IMR-90 (cell line): ENCODE data around the gene DLL4. TPM values are rescaled to one million over a fixed set of nuclear protein-coding genes. Genes with fewer than 3 reads are reported as not detected.

Experiments used
- ATAC-seq: fragments of 200-7000 bp; cut with Tn5 transposase; 2 replicates; pipeline ENCODE4 v1.9.1; 2020; ENCODE audit warnings: low read depth, mild to moderate bottlenecking, moderate library complexity
- BruUV-seq: library from RNA; stranded (reverse); fragments of 400-500 nt; replicated peaks from 2 replicates; lab custom pipeline; 2021; lab: Mats Ljungman, UMichigan
- CTCF ChIA-PET: fragments of 300-600 bp; formaldehyde crosslinking; extraction: SDS; loops from one replicate; lab custom pipeline; 2021; ENCODE audit warnings: antibody characterized with exemption; lab: Yijun Ruan, JAX
- POLR2A ChIA-PET: fragments of 300-600 bp; sonication (Branson Sonifier 250); formaldehyde crosslinking; loops from one replicate; lab custom pipeline; 2022; ENCODE audit warnings: antibody characterized with exemption; ENCODE audit not compliant: unreplicated experiment; lab: Charles Lee
- DNase-seq: peaks from one replicate; pipeline ENCODE4 v3.0.0; 2013
- H2AFZ ChIP-seq: replicated peaks from 2 replicates; pipeline ENCODE3; 2013; ENCODE audit warnings: low read length, mild to moderate bottlenecking; ENCODE audit not compliant: poor library complexity
- H2AK5ac ChIP-seq: 2 replicates; pipeline ENCODE4 v1.6.1; 2013; ENCODE audit warnings: low read depth, low read length, inconsistent platforms
- H2AK9ac ChIP-seq: replicated peaks from 2 replicates; pipeline ENCODE3; 2013; ENCODE audit warnings: mild to moderate bottlenecking, low read depth, low read length, moderate library complexity; ENCODE audit not compliant: poor library complexity
- H2BK120ac ChIP-seq: 2 replicates; pipeline ENCODE4 v1.6.1; 2013; ENCODE audit warnings: low read depth, low read length, inconsistent platforms
- H2BK15ac ChIP-seq: 3 replicates; pipeline ENCODE4 v1.6.1; 2013; ENCODE audit warnings: low read depth, low read length, inconsistent platforms
- H2BK20ac ChIP-seq: 2 replicates; pipeline ENCODE4 v1.6.1; 2013; ENCODE audit warnings: low read depth, mild to moderate bottlenecking, inconsistent platforms, low read length, moderate library complexity
- H2BK5ac ChIP-seq: 2 replicates; pipeline ENCODE4 v1.6.1; 2013; ENCODE audit warnings: mild to moderate bottlenecking, low read depth, low read length, inconsistent platforms; ENCODE audit not compliant: poor library complexity, severe bottlenecking
- H3K14ac ChIP-seq: replicated peaks from 2 replicates; pipeline ENCODE4 v1.6.1; 2013; ENCODE audit warnings: low read depth, low read length, inconsistent platforms
- H3K18ac ChIP-seq: 2 replicates; pipeline ENCODE4 v1.6.1; 2013; ENCODE audit warnings: low read depth, low read length, control low read depth
- H3K23ac ChIP-seq: 2 replicates; pipeline ENCODE4 v1.6.1; 2013; ENCODE audit warnings: low read depth, low read length, inconsistent platforms
- H3K27ac ChIP-seq: 2 replicates; pipeline ENCODE4 v1.5.1; 2013; ENCODE audit warnings: mild to moderate bottlenecking, control low read depth, low read length; ENCODE audit not compliant: insufficient read depth
- H3K27me3 ChIP-seq: 2 replicates; pipeline ENCODE4 v1.6.1; 2013; ENCODE audit warnings: low read length; ENCODE audit not compliant: control insufficient read depth, insufficient read depth
- H3K36me3 ChIP-seq: 2 replicates; pipeline ENCODE4 v1.6.1; 2013; ENCODE audit warnings: low read length, mixed read lengths; ENCODE audit not compliant: control insufficient read depth, insufficient read depth
- H3K4ac ChIP-seq: 2 replicates; pipeline ENCODE4 v1.6.1; 2013; ENCODE audit warnings: low read depth, low read length, inconsistent platforms
- H3K4me1 ChIP-seq: 2 replicates; pipeline ENCODE4 v1.6.1; 2013; ENCODE audit warnings: low read length, mixed read lengths; ENCODE audit not compliant: control insufficient read depth, insufficient read depth
- H3K4me2 ChIP-seq: 2 replicates; pipeline ENCODE4 v1.6.1; 2013; ENCODE audit warnings: low read depth, mild to moderate bottlenecking, control low read depth, low read length, moderate library complexity
- H3K4me3 ChIP-seq: 2 replicates; pipeline ENCODE4 v1.5.1; 2013; ENCODE audit warnings: low read depth, mild to moderate bottlenecking, control low read depth, low read length, moderate library complexity; ENCODE audit not compliant: insufficient read depth
- H3K56ac ChIP-seq: 2 replicates; pipeline ENCODE4 v1.6.1; 2013; ENCODE audit warnings: low read length, inconsistent platforms; ENCODE audit not compliant: insufficient read depth; ENCODE audit errors: extremely low read depth
- H3K79me1 ChIP-seq, 2 experiments: 2 replicates each; pipeline ENCODE4 v1.6.1; 2013; ENCODE audit warnings: low read length in 2 of 2, inconsistent platforms in 1 of 2, low read depth in 1 of 2
- H3K9ac ChIP-seq: 2 replicates; pipeline ENCODE4 v1.6.1; 2013; ENCODE audit warnings: low read depth, low read length, control low read depth
- H3K9me1 ChIP-seq: 2 replicates; pipeline ENCODE4 v1.6.1; 2013; ENCODE audit warnings: low read length, inconsistent platforms; ENCODE audit not compliant: insufficient read depth
- H3K9me3 ChIP-seq: 2 replicates; pipeline ENCODE4 v1.6.1; 2013; ENCODE audit warnings: low read length; ENCODE audit not compliant: control insufficient read depth, insufficient read depth
- H4K20me1 ChIP-seq: 2 replicates; pipeline ENCODE4 v1.6.1; 2013; ENCODE audit warnings: low read length, inconsistent platforms; ENCODE audit not compliant: insufficient read depth
- H4K5ac ChIP-seq: 2 replicates; pipeline ENCODE4 v1.6.1; 2013; ENCODE audit warnings: mild to moderate bottlenecking, low read depth, low read length, control low read depth
- H4K8ac ChIP-seq, 2 experiments: 2 replicates each; pipeline ENCODE4 v1.6.1; 2013; ENCODE audit warnings: low read depth in 2 of 2, low read length in 2 of 2, control low read depth in 1 of 2, inconsistent platforms in 1 of 2
- H4K91ac ChIP-seq: 2 replicates; pipeline ENCODE4 v1.6.1; 2013; ENCODE audit warnings: low read depth, low read length, inconsistent platforms; ENCODE audit not compliant: insufficient read depth
- BHLHE40 ChIP-seq: fragments of 150-350 bp; IDR thresholded peaks from 2 replicates; pipeline ENCODE4 v1.6.1; 2016; ENCODE audit warnings: mild to moderate bottlenecking, low read depth, low read length
- NFE2L2 ChIP-seq: fragments of 150-350 bp; IDR thresholded peaks from 2 replicates; pipeline ENCODE4 v1.6.1; 2016; ENCODE audit warnings: low read depth, mild to moderate bottlenecking, low read length
- WGBS, 2 experiments: methylation state at CpG; one replicate each; pipeline versions ENCODE4 v1.1.5 to v1.1.7; 2013; ENCODE audit warnings: missing lambda C conversion rate in 2 of 2; ENCODE audit not compliant: insufficient read length in 1 of 2; ENCODE audit errors: extremely low coverage in 2 of 2; 5-methylcytosine and 5-hydroxymethylcytosine counted together
- dilution Hi-C: fragments of 300-500 bp; cut with HindIII; formaldehyde crosslinking; loops from one replicate; pipeline ENCODE4 v1.14.3; 2018; ENCODE audit warnings: low sequenced_read_pairs; ENCODE audit not compliant: unreplicated experiment
- in situ Hi-C: fragments of 300-500 bp; cut with MboI; formaldehyde crosslinking; loops from 3 replicates; pipeline ENCODE4 v1.14.3; 2019; ENCODE audit warnings: low sequenced_read_pairs, inconsistent platforms, mixed read lengths
- intact Hi-C: fragments of 100-400 bp; cut with micrococcal nuclease; formaldehyde crosslinking; loops from 2 replicates; pipeline ENCODE4 v1.10.0; 2022
- polyA plus RNA-seq, 3 experiments: library from polyadenylated mRNA; depleted of rRNA; stranded (reverse); fragments of >200 nt; gene quantifications; 2 replicates each; pipeline ENCODE4 v1.2.3, GENCODE V29; 2012; ENCODE audit warnings: low replicate concordance in 1 of 3
- total RNA-seq: library from RNA; depleted of rRNA; stranded (reverse); fragments of >200 nt; gene quantifications from 2 replicates; pipeline ENCODE4 v1.2.3, GENCODE V29; 2012

The DLL4 gene
- total and polyA plus RNA-seq, 2 of the 4 experiments (the other 2 are of a cell fraction) = 1.8 to 3.4 TPM

GRCh38 chr15:40933517-40933902, 4.4 kb downstream of the DLL4 start:
- no TSS peak for BruUV-seq

More at GRCh38 chr15:40933517-40933902, 4.4 kb downstream of the DLL4 start:
- Histone ChIP-seq H3K56ac (no peak overlapping the region), H3K23ac (no peak overlapping the region), H4K91ac (no peak overlapping the region), H2AK5ac (peak overlapping the region; percentile 61; the same call in 1 of the 2 replicates), H3K4me1 (peaks cover 25% of the 10 kb centered on the region), H4K8ac (peak overlapping the region in 1 of 2 experiments; percentile 42; a peak in 1 of 4 replicates), H2BK5ac (no peak overlapping the region), H2BK15ac (no peak overlapping the region), H3K9me1 (peaks cover 25% of the 10 kb centered on the region), H3K4me3 (no peak overlapping the region), H3K9ac (no peak overlapping the region), H2AFZ (no peak overlapping the region), H2BK20ac (no peak overlapping the region), H3K4ac (no peak overlapping the region), H3K9me3 (no peaks in the 10 kb centered on the region), H3K79me1 (peaks cover 0 to 83% of the 10 kb centered on the region in 2 experiments; a peak in 3 of 4 replicates), H3K14ac (no peak overlapping the region), H3K27ac (no peak overlapping the region), H2AK9ac (no peak overlapping the region), H3K27me3 (peaks cover 4% of the 10 kb centered on the region), H4K20me1 (peaks cover 44% of the 10 kb centered on the region), H3K36me3 (peaks cover 10% of the 10 kb centered on the region), H3K18ac (no peak overlapping the region), H4K5ac (no peak overlapping the region), H2BK120ac (no peak overlapping the region), H3K4me2 (no peak overlapping the region)
- dilution Hi-C loops (no loop called here), intact Hi-C loops (no loop called here), in situ Hi-C loops (no loop called here)
- 100% methylated on average over 1 of the region's 3 CpGs; no CpG with 5 or more reads in 1 of the 2 experiments for WGBS, 2 experiments
- ChIA-PET CTCF (interaction anchor here (2.3 kb wide), 1 partner anchor 85 kb away, joined by 7 read pairs; no protein-coding TSS in a partner anchor), POLR2A (no interaction called here)
- no peak for ATAC-seq
- DNase-seq = no peak
- TF ChIP-seq NFE2L2 (no peak), BHLHE40 (no peak)
